IMR-90 (cell line): ENCODE measurements around the gene TRAF3IP3. TPM values are rescaled to one million over a fixed set of nuclear protein-coding genes. Genes with fewer than 3 reads are reported as not detected.

Experiments
- ATAC-seq: fragments of 200-7000 bp; cut with Tn5 transposase; 2 replicates; pipeline ENCODE4 v1.9.1; 2020; ENCODE audit warnings: low read depth, mild to moderate bottlenecking, moderate library complexity
- BruUV-seq: library from RNA; stranded (reverse); fragments of 400-500 nt; replicated peaks from 2 replicates; lab custom pipeline; 2021; lab: Mats Ljungman, UMichigan
- CTCF ChIA-PET: fragments of 300-600 bp; formaldehyde crosslinking; extraction: SDS; loops from one replicate; lab custom pipeline; 2021; ENCODE audit warnings: antibody characterized with exemption; lab: Yijun Ruan, JAX
- POLR2A ChIA-PET: fragments of 300-600 bp; sonication (Branson Sonifier 250); formaldehyde crosslinking; loops from one replicate; lab custom pipeline; 2022; ENCODE audit warnings: antibody characterized with exemption; ENCODE audit not compliant: unreplicated experiment; lab: Charles Lee
- DNase-seq: peaks from one replicate; pipeline ENCODE4 v3.0.0; 2013
- H2AFZ ChIP-seq: replicated peaks from 2 replicates; pipeline ENCODE3; 2013; ENCODE audit warnings: low read length, mild to moderate bottlenecking; ENCODE audit not compliant: poor library complexity
- H2AK5ac ChIP-seq: 2 replicates; pipeline ENCODE4 v1.6.1; 2013; ENCODE audit warnings: low read depth, low read length, inconsistent platforms
- H2AK9ac ChIP-seq: replicated peaks from 2 replicates; pipeline ENCODE3; 2013; ENCODE audit warnings: mild to moderate bottlenecking, low read depth, low read length, moderate library complexity; ENCODE audit not compliant: poor library complexity
- H2BK120ac ChIP-seq: 2 replicates; pipeline ENCODE4 v1.6.1; 2013; ENCODE audit warnings: low read depth, low read length, inconsistent platforms
- H2BK15ac ChIP-seq: 3 replicates; pipeline ENCODE4 v1.6.1; 2013; ENCODE audit warnings: low read depth, low read length, inconsistent platforms
- H2BK20ac ChIP-seq: 2 replicates; pipeline ENCODE4 v1.6.1; 2013; ENCODE audit warnings: low read depth, mild to moderate bottlenecking, inconsistent platforms, low read length, moderate library complexity
- H2BK5ac ChIP-seq: 2 replicates; pipeline ENCODE4 v1.6.1; 2013; ENCODE audit warnings: mild to moderate bottlenecking, low read depth, low read length, inconsistent platforms; ENCODE audit not compliant: poor library complexity, severe bottlenecking
- H3K14ac ChIP-seq: replicated peaks from 2 replicates; pipeline ENCODE4 v1.6.1; 2013; ENCODE audit warnings: low read depth, low read length, inconsistent platforms
- H3K18ac ChIP-seq: 2 replicates; pipeline ENCODE4 v1.6.1; 2013; ENCODE audit warnings: low read depth, low read length, control low read depth
- H3K23ac ChIP-seq: 2 replicates; pipeline ENCODE4 v1.6.1; 2013; ENCODE audit warnings: low read depth, low read length, inconsistent platforms
- H3K27ac ChIP-seq: 2 replicates; pipeline ENCODE4 v1.5.1; 2013; ENCODE audit warnings: mild to moderate bottlenecking, control low read depth, low read length; ENCODE audit not compliant: insufficient read depth
- H3K27me3 ChIP-seq: 2 replicates; pipeline ENCODE4 v1.6.1; 2013; ENCODE audit warnings: low read length; ENCODE audit not compliant: control insufficient read depth, insufficient read depth
- H3K36me3 ChIP-seq: 2 replicates; pipeline ENCODE4 v1.6.1; 2013; ENCODE audit warnings: low read length, mixed read lengths; ENCODE audit not compliant: control insufficient read depth, insufficient read depth
- H3K4ac ChIP-seq: 2 replicates; pipeline ENCODE4 v1.6.1; 2013; ENCODE audit warnings: low read depth, low read length, inconsistent platforms
- H3K4me1 ChIP-seq: 2 replicates; pipeline ENCODE4 v1.6.1; 2013; ENCODE audit warnings: low read length, mixed read lengths; ENCODE audit not compliant: control insufficient read depth, insufficient read depth
- H3K4me2 ChIP-seq: 2 replicates; pipeline ENCODE4 v1.6.1; 2013; ENCODE audit warnings: low read depth, mild to moderate bottlenecking, control low read depth, low read length, moderate library complexity
- H3K4me3 ChIP-seq: 2 replicates; pipeline ENCODE4 v1.5.1; 2013; ENCODE audit warnings: low read depth, mild to moderate bottlenecking, control low read depth, low read length, moderate library complexity; ENCODE audit not compliant: insufficient read depth
- H3K56ac ChIP-seq: 2 replicates; pipeline ENCODE4 v1.6.1; 2013; ENCODE audit warnings: low read length, inconsistent platforms; ENCODE audit not compliant: insufficient read depth; ENCODE audit errors: extremely low read depth
- H3K79me1 ChIP-seq, 2 experiments: 2 replicates each; pipeline ENCODE4 v1.6.1; 2013; ENCODE audit warnings: low read length in 2 of 2, inconsistent platforms in 1 of 2, low read depth in 1 of 2
- H3K9ac ChIP-seq: 2 replicates; pipeline ENCODE4 v1.6.1; 2013; ENCODE audit warnings: low read depth, low read length, control low read depth
- H3K9me1 ChIP-seq: 2 replicates; pipeline ENCODE4 v1.6.1; 2013; ENCODE audit warnings: low read length, inconsistent platforms; ENCODE audit not compliant: insufficient read depth
- H3K9me3 ChIP-seq: 2 replicates; pipeline ENCODE4 v1.6.1; 2013; ENCODE audit warnings: low read length; ENCODE audit not compliant: control insufficient read depth, insufficient read depth
- H4K20me1 ChIP-seq: 2 replicates; pipeline ENCODE4 v1.6.1; 2013; ENCODE audit warnings: low read length, inconsistent platforms; ENCODE audit not compliant: insufficient read depth
- H4K5ac ChIP-seq: 2 replicates; pipeline ENCODE4 v1.6.1; 2013; ENCODE audit warnings: mild to moderate bottlenecking, low read depth, low read length, control low read depth
- H4K8ac ChIP-seq, 2 experiments: 2 replicates each; pipeline ENCODE4 v1.6.1; 2013; ENCODE audit warnings: low read depth in 2 of 2, low read length in 2 of 2, control low read depth in 1 of 2, inconsistent platforms in 1 of 2
- H4K91ac ChIP-seq: 2 replicates; pipeline ENCODE4 v1.6.1; 2013; ENCODE audit warnings: low read depth, low read length, inconsistent platforms; ENCODE audit not compliant: insufficient read depth
- CHD1 ChIP-seq: IDR thresholded peaks from 2 replicates; pipeline ENCODE4 v1.6.1; 2012; ENCODE audit warnings: low read depth, low read length, improper control_type of control experiment
- MAZ ChIP-seq: IDR thresholded peaks from 2 replicates; pipeline ENCODE4 v1.6.1; 2012; ENCODE audit warnings: low read depth, mild to moderate bottlenecking, low read length, improper control_type of control experiment, moderate library complexity, borderline replicate concordance
- MXI1 ChIP-seq: IDR thresholded peaks from 2 replicates; pipeline ENCODE4 v1.6.1; 2012; ENCODE audit warnings: low read depth, mild to moderate bottlenecking, low read length, moderate library complexity, borderline replicate concordance
- POLR2A ChIP-seq: IDR thresholded peaks from 2 replicates; pipeline ENCODE4 v1.6.1; 2012; ENCODE audit warnings: mild to moderate bottlenecking, low read depth, low read length
- WGBS, 2 experiments: methylation state at CpG; one replicate each; pipeline versions ENCODE4 v1.1.5 to v1.1.7; 2013; ENCODE audit warnings: missing lambda C conversion rate in 2 of 2; ENCODE audit not compliant: insufficient read length in 1 of 2; ENCODE audit errors: extremely low coverage in 2 of 2; 5-methylcytosine and 5-hydroxymethylcytosine counted together
- dilution Hi-C: fragments of 300-500 bp; cut with HindIII; formaldehyde crosslinking; loops from one replicate; pipeline ENCODE4 v1.14.3; 2018; ENCODE audit warnings: low sequenced_read_pairs; ENCODE audit not compliant: unreplicated experiment
- in situ Hi-C: fragments of 300-500 bp; cut with MboI; formaldehyde crosslinking; loops from 3 replicates; pipeline ENCODE4 v1.14.3; 2019; ENCODE audit warnings: low sequenced_read_pairs, inconsistent platforms, mixed read lengths
- intact Hi-C: fragments of 100-400 bp; cut with micrococcal nuclease; formaldehyde crosslinking; loops from 2 replicates; pipeline ENCODE4 v1.10.0; 2022
- polyA plus RNA-seq, 3 experiments: library from polyadenylated mRNA; depleted of rRNA; stranded (reverse); fragments of >200 nt; gene quantifications; 2 replicates each; pipeline ENCODE4 v1.2.3, GENCODE V29; 2012; ENCODE audit warnings: low replicate concordance in 1 of 3
- total RNA-seq: library from RNA; depleted of rRNA; stranded (reverse); fragments of >200 nt; gene quantifications from 2 replicates; pipeline ENCODE4 v1.2.3, GENCODE V29; 2012

The TRAF3IP3 gene
- total and polyA plus RNA-seq, 2 of the 4 experiments (the other 2 are of a cell fraction), result 0.12 to 0.18 TPM

DNA sequence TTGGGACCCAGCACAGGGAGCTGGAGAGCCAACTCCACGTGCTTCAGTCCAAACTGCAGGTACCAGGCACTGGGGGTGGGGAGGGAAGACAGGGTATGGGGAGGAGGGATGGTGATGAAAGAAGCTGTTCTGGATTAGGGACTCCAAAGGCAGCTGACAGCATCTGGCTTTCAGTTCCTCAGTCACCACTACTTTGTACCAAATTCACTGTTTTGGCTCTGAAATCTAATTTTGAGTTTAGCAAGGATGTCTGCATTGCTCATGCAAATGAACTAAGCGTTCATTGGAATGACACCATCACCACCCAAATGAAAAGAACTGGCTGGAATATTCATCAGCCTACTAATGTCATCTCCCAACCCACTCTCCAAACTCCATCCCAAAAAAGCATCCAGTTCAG lies 19.8 kb downstream of the TRAF3IP3 start:
- no peak overlapping the region for H3K4me3 ChIP-seq
- in situ Hi-C loops, result no loop called here
- H3K56ac ChIP-seq, result no peak overlapping the region
- no peak overlapping the region for H2BK15ac ChIP-seq
- H3K14ac ChIP-seq, result no peak overlapping the region
- no peaks in the 10 kb centered on the region for H3K9me3 ChIP-seq
- H2BK5ac ChIP-seq, result no peak overlapping the region
- no peak overlapping the region for H3K4ac ChIP-seq
- H3K4me1 ChIP-seq, result no peaks in the 10 kb centered on the region
- no peak overlapping the region for H3K18ac ChIP-seq
- no peak overlapping the region for H2AK5ac ChIP-seq
- peaks cover 9% of the 10 kb centered on the region for H3K9me1 ChIP-seq
- no CpG with 5 or more reads among the region's 2 CpGs for WGBS, 2 experiments
- H2BK120ac ChIP-seq, result no peak overlapping the region
- intact Hi-C loops, result no loop called here
- no peak for ATAC-seq
- H4K20me1 ChIP-seq, result no peaks in the 10 kb centered on the region
- ChIA-PET POLR2A (no interaction called here), CTCF (no interaction called here)
- BruUV-seq, result no TSS peak
- no peak overlapping the region for H4K8ac ChIP-seq
- no peaks in the 10 kb centered on the region for H3K27me3 ChIP-seq
- no peak overlapping the region for H2AFZ ChIP-seq
- H3K79me1 ChIP-seq, result peaks cover 0 to 6% of the 10 kb centered on the region in 2 experiments; a peak in 1 of 4 replicates
- no peak for DNase-seq
- no peak overlapping the region for H2AK9ac ChIP-seq
- TF ChIP-seq POLR2A, result no peak
- TF ChIP-seq MXI1, result no peak
- no peak for TF ChIP-seq CHD1
- TF ChIP-seq MAZ, result no peak
- H4K91ac ChIP-seq, result no peak overlapping the region
- no peak overlapping the region for H3K9ac ChIP-seq
- dilution Hi-C loops, result no loop called here
- H2BK20ac ChIP-seq, result no peak overlapping the region
- no peak overlapping the region for H3K4me2 ChIP-seq
- H3K36me3 ChIP-seq, result no peaks in the 10 kb centered on the region
- H3K23ac ChIP-seq, result no peak overlapping the region
- H3K27ac ChIP-seq, result no peak overlapping the region
- H4K5ac ChIP-seq, result no peak overlapping the region
